HG03439 (cell line): Measurements from ENCODE around the gene CASR.

Experiments
- ATAC-seq: cut with Tn5 transposase; IDR thresholded peaks from one replicate; pipeline ENCODE4 v1.9.1; 2021; ENCODE audit warnings: mild to moderate bottlenecking, moderate library complexity; ENCODE audit not compliant: unreplicated experiment

Gene CASR

DNA sequence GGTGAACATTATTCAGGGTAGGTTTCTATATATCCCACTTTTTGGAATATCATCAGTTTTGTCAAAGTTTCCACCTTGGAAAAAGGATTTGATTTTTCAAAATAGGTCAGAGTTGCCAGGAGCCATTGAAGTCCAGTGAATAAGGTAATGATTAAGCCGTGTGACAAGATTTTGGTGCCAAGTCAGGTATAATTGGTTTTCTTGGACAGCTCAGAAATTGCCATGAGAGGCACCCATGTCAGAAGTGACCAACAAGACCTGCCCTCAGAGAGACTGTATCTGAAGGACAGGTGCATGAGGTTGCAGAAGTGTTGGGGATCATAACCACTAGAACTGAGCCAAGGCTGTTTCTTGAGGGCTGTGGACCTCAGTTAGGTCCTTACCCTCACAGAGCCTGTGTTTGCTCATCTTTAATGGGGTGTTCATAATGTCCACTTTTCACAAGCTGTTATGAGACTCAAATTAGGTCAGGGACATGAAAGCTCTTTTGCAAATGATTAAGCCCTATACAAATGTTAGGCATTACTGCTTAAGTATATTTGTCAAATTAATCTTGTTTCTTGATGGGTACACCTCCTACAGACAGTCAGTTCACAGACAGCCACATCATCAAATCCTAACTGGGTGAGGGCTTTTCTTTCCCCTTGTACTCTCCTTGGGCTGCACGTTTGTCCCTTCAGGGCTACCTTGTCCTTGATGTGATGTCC, 32.3 kb downstream of the CASR start:
- no peak for ATAC-seq

DNA sequence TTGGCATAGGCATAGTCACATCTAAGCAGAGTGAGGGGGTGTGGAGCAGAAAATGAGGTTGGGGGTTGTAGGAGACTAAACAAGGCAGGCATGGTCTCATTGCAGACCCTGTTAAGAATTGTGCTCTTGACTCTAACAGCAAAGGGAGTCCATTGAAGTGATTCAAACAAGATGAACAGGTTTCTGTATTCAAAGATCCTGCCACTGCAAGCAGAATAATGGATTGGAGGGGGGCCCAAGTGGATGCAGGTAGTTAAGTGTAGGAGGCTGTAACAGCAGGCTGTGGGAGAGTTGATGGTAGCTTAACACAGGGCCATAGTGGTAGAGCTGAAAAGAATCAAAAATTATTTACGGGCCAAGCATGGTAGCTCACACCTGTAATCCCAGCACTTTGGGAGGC, 34.4 kb downstream of the CASR start:
- no peak for ATAC-seq

DNA sequence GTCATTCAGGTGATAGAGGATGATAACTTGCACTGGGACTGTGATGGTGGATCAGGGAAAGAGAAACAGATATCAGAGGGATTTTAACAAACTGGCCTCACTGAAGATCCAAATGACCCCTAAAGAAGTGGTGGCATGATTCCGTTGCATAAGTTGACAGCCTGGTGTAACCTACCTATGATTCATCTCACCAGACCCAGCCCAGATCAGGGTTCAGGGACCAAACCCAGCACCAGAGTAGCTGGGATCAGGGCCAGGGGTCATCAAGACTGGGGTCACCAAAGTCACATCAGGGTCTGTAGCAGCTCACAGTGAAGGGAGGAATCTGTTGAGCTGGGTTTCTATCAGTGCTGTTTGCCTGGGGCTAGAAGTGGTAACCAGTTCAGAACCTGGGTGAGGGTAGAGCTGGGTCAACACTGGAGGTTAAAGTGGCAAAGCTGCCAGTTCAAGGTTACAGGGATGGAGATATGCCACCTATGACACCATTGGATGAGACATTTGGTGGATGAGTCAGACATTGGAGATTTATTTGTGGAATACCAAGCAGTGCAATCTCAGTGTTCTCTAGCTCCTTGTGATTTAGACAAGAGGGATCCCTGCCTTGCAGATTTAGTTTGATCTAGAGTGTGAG, 35.9 kb downstream of the CASR start:
- no peak for ATAC-seq

DNA sequence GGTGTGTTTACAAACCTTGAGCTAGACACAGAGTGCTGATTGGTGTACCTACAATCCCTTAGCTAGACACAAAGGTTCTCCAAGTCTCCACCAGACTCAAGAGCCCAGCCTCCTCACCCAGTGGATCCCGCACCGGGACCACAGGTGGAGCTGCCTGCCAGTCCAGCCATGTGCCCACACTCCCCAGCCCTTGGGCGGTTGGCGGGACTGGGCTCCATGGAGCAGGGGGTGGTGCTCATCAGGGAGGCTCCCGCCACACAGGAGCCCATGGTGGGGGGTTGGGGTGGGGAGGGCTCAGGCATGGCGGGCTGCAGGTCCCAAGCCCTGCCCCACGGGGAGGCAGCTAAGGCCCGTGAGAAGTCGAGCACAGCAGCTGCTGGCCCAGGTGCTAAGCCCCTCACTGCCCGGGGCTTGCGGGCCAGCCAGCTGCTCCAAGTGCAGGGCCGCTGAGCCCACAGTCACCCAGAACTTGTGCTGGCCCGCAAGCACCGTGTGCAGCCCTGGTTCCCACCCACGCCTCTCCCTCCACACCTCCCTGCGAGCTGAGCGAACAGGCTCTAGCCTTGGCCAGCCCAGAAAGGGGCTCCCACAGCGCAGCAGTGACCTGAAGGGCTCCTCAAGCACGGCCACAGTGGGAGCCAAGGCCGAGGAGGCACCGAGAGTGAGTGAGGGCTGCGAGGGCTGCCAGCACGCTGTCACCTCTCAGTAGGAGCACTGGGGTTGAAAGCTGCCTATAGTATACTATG, 43.7 kb downstream of the CASR start:
- no peak for ATAC-seq

DNA sequence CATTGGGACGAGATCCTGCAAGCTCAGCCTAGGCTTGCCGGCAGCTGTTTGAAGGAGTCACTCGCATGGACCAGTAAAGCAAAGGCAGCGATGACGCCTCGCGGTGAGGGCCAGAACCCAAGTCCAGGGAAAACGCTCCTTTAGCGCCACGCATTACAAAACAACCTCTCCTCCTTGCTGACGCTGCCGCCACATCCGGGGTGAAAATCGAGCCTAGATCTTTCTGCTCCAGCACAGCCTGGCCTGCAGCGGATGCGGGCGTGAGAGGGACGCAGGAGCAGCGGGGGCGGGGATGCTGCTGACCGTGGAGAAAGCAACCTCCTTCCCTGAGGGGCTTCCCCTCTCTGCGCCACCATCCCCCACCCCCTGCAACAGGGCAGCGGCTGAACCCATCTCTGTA, 46.7 kb downstream of the CASR start:
- no peak for ATAC-seq

DNA sequence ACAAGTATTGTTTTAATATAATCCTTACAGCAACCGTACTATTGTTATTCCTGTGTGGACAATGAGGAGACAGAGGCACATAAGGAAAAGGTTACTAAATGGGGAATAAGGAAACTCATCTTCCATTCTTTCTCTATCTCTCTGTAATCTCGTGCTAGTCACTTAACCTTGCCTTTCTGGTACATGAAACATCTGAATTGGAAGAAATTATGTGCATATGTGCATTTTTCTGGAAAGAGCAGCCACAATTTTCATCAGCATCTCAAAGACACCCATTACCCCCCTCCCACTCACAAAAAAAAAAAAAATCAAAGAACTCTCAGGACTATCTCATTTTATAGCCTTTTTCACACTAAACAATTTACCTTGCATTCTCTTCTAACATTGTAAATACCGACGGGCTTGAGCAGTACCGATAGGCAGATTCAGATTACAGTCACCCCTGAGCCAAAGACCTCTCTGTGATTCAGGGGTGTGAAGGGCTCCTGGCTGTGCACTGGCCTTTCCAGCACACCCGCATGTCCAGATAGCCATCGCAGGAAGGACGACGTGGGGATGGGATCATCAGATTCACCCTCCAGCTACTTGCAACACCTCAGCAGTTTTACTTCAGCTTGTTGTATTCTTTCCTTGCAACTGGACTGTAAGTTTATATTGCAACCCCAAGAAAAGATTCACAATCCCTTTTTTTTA, 48.1 kb downstream of the CASR start:
- ATAC-seq, result no peak

DNA sequence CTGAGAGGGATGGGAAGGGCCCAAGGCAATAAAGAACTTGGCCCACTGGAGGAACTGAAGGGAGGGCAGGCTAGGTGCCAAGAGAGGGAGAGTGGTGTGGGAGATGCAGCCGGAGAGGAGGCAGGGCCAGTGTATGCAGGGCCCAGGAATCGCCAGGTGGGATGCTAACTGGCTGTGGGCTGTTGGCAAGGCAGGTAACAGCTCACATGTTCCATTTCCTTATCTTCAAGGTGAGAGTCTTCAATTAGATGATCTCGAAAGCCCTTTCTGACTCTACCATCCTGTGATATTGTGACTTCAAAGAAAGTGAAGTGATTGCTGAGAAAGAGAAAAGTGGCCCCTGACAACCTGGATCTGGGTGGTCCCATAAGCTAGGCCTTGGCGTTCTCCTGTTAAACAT, 49.0 kb downstream of the CASR start:
- ATAC-seq, result no peak

DNA sequence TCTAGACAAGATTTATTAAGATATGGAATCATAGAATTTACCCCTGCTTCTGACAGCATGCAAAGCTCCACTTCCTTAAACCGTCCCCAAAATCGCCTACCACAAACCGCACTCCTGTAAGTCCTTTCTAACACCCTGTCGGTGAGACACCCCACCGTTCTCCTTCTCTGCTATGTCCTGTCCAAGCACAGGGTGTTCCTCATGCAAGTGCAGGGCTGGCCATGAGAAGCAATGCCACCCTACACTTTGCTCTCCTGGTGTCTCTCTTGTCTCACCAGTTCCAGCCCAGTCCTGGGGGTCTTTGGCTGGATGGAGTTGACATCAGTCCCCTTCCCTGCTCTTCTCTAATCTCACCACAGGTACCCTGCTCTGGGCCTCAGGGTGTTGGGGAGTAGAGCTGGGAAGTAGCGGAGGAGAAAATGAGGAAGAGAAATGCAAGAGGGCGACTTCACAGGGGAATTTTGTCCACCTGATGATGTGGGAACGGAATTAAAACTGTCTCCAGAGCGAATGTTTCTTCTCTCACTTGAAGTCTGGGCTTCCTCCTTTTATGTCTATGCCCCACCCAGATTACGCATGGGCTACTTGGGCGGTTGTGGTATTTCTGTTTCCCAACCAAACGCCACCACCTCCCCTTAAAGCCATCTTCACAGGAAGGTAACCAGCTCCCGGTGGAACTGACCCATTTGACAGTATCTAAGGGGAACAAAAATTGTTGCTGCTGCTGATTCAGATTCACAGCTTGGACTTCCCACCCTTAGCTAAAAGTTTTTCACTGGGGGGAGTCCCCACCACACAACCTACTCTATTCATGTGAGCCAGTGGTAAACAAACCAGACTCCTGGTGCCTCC, 49.9 kb downstream of the CASR start:
- peak; percentile 45 for ATAC-seq

DNA sequence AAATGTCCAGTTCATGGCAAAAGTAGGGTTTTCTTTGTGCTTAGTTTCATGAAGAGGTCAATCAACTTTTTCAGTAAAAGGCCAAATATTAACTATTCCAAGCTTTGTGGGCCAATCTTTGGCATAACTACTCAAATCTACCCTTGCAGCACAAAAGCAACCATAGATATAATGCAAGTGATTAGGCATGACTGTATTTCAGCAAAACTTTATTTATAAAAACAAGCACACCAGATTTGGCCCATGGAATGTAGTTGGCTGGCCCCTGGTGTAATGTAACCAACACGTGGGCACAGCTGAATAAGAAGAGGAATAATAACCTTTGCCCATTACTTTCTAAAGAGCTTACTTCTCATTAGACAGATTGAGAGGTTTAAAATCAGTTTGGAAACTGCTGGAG, 50.6 kb downstream of the CASR start:
- no peak for ATAC-seq

DNA sequence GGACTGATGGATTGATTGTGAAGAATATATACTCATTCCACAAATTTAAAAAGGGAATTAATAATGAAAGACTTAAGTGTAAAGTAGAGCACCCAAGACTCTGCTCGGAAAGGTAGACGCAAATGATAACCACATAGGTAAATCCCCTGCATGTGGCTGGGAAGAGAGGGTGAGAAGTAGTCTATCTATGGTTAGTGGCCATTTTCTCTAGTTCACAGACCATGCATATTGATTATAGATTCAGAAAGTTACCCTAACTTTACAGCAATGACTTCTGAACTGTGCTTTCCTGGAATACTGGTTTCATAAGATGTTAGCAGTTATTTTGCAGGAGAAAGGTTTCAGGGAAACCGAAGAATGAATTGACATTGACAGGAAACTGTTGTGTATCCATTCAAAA, 51.7 kb downstream of the CASR start:
- peak; percentile 42 for ATAC-seq

DNA sequence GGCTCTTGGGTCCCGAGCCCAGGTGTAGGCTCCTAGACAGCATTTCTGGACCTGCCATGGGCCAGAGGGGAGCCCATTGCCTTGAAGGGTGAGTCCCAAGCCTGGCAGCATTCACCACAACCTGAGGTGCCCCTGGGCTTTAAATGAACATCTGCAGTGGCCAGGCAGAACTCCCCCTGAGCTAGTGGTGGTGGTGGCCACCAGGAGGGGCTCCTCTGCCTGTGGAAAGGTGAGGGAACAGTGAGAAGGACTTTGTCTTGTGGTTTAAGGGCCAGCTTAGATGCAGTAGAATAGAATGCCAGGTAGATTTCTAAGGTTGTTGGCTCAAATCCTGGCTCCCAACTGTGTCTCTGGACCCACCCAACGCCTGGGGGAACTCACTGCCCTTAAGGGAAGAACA, 55.6 kb downstream of the CASR start:
- no peak for ATAC-seq

DNA sequence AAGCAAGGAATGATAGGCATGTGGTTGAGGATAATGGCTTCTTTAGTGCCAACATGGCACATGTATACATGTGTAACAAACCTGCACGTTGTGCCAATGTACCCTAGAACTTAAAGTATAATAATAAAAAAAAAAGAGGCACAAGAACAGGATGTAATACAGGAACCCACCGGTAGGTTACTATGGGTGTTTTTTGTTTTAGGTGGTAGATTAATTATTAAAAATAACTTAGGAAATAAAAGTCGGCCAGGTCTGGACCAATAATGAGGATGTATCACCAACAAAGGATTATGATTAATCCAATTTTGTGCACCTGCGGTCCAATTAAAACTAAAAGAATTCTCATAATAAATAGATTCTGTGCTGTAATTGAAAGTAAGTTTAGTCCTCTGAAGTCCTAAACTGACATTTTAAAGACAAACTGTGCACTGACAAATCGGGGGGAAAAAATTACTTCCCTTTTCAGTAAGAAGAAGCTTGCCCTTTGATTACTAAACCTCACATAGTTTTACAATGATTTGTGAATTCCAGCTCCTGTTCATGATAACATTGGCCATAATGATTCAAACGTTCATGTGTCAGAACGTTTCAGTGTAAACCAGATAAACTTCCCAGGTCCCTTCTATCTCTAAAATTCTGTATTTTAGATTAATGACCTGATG, 62.2 kb downstream of the CASR start:
- ATAC-seq, result no peak

DNA sequence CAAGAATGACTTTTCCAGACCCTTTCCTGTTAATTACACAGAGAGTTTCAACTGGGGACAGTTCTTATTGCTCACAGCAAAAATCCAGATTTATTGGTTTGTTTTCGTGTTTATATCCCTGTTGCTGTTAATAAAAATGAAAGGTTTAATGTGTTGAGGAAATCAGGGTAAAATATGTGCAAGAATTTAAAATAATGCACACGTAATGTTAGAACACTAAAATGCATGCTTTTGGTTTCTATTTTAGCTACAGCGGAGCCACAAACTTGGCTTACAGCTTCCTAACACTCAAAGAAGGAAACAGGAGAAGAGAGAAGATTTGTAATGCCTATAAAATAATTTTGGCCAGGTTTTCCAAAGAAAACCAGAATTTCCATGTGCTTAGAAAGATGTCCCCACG, 62.7 kb downstream of the CASR start:
- ATAC-seq, result no peak

DNA sequence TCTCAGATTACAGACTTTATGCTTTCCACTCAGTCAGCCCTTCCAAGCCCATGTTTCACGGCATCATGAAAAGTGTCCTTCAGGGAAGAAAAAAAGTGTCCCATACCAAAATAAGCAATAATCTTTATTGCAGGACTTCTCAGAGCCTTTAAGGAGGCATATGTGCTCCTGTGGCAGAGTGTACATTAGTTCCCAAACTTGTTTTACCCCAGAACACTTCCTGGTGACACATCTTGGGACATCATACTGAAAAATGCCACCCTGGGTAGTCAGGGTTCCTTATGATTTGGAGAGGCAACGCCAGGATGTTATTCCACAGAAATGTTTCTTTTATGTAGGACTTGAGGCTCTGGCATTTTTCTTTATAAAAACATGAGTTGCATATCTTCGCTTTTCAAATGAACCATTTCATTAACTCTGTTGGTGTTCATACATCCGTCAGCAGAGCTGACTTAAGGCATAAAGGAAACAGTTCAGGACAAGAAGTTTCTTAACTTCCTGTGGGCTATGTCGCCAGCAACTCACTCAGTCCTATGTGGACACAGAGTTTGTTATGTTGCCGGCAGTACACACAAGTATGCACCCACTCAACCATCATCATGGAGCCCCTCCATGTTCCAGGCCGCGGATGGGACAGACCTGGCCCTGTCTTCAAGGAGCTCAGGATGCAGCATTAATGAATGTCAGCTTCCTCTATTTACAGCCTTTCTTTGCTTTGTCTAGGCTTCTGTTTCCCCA, 63.8 kb downstream of the CASR start:
- no peak for ATAC-seq

DNA sequence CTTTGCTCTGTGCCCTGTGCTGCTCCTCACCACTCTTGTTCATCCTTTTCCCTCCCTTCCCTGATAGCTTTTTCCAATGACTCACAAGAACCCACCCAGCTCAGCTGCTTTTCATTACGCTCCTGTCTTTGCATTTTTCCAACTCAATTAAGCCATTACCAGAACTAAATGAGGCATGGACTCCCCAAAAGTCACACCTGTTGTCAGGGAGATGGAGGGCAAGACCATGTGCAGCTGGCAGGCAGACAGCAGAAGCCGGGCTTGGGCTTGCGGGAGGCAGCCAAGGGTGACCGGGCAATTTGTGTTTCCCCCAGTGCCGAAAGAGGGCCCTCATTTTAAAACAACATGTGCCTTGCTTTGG, 64.3 kb downstream of the CASR start:
- no peak for ATAC-seq

DNA sequence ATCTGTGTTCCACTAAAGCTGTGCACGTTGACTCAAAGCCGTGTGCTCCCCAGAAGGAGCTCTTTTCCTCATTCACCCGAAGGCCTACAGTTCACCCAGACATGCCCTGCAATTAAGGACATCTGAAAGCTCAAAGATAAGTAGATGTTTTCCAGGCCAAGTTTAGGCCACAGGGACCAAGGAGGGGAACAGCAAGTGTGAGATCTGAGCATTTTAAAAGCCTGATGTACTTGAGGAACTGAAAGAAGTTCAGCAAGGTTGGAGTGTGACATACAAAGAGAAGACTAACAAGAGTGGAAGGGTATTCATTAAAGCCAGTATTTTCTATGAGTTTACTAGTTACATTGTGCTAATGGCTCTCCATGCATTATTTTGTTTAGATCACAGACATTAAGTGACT, 68.0 kb downstream of the CASR start:
- ATAC-seq, result no peak

DNA sequence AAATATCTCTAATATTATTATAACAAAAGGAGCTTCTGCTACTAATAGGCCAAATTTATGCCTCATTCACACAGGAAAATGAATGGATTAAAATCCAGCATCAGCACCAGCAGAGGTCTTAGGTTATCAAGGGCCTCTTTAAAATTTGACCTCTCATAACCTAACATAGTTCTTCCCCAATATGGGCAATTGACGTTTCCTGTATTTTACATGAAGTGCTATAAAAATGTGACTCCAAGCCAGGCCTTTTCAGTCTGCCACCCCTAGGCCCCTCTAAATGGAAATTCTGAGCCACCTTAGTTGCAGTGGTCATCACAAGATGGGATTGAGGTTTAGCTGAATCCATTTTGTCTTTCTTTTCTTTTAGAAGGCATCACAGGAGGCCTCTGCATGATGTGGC, 70.1 kb downstream of the CASR start:
- no peak for ATAC-seq

DNA sequence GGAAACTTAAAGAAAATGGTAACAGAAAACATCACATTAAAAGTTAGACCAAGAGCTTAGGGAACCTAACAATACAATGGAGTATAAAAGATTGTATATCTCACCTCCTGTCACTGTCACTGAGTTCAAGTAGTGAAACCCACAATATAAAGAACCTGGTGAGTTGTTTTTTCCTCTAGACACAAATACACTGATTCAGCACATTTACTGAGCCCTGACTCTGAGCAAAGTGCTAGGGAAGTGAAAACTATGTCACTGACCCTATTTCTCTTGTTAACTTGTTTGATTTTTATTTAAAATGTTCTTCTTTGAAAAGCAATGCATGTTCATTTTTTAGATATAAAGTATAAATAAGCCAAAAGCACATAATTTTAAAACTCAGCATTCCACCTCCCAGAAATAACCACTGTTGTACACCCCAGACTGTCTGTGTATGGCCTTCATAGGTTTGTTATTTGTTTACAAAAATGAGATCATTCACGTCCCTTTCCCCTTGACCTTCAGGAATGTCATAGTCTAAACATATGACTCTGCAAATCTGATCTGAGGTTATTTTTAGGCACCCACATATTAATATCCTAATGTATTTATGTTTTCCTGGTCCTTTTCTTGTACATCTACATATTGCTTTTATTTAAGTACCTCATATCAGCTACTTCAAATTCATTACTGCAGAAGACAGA, 72.4 kb downstream of the CASR start:
- ATAC-seq, result no peak
